ENCODE measurements around the gene CCDC60. TPM values are rescaled to one million over a fixed set of nuclear protein-coding genes. Genes with fewer than 3 reads are reported as not detected.

CCDC60 gene
- total RNA-seq, 1 donor from 2014 or later: not detected

GRCh38 chr12:119448611-119449131 lies 114.1 kb downstream of the CCDC60 start:
- DNase-seq (ENCODE audit: low spot score in 2 of 2): no peak
- no peak for TF ChIP-seq CTCF (IDR thresholded peaks at IDR 0.05)
- Histone ChIP-seq H3K9me3 (no peaks in the 10 kb centered on the region), H3K4me3 (no peak overlapping the region), H3K27ac (no peak overlapping the region), H3K4me1 (no peaks in the 10 kb centered on the region), H3K27me3 (no peaks in the 10 kb centered on the region), H3K36me3 (no peaks in the 10 kb centered on the region)
- intact Hi-C loops (cut with DNase I): no loop called here

- Histone ChIP-seq H3K9me3 (no peaks in the 10 kb centered on the region), H3K4me1 (no peaks in the 10 kb centered on the region), H3K27me3 (no peaks in the 10 kb centered on the region), H3K4me3 (no peak overlapping the region), H3K36me3 (no peaks in the 10 kb centered on the region), H3K27ac (no peak overlapping the region)
- intact Hi-C loops (cut with DNase I): no loop called here
- DNase-seq (ENCODE audit: low spot score in 2 of 2): no peak
- no peak for TF ChIP-seq CTCF (IDR thresholded peaks at IDR 0.05)
Measured at GRCh38 chr12:119450771-119451170, 116.2 kb downstream of the CCDC60 start.

- no peak for TF ChIP-seq CTCF (IDR thresholded peaks at IDR 0.05)
- no peak for DNase-seq (ENCODE audit: low spot score in 2 of 2)
- Histone ChIP-seq H3K9me3 (no peaks in the 10 kb centered on the region), H3K4me3 (no peak overlapping the region), H3K4me1 (no peaks in the 10 kb centered on the region), H3K27me3 (no peaks in the 10 kb centered on the region), H3K27ac (no peak overlapping the region), H3K36me3 (no peaks in the 10 kb centered on the region)
- intact Hi-C loops (cut with DNase I): no loop called here
Measured at GRCh38 chr12:119456824-119457223, 122.3 kb downstream of the CCDC60 start.

GRCh38 chr12:119457271-119457670 lies 122.7 kb downstream of the CCDC60 start:
- DNase-seq (ENCODE audit: low spot score in 2 of 2): no peak
- Histone ChIP-seq H3K4me1 (no peaks in the 10 kb centered on the region), H3K27ac (no peak overlapping the region), H3K4me3 (no peak overlapping the region), H3K36me3 (no peaks in the 10 kb centered on the region), H3K9me3 (no peaks in the 10 kb centered on the region), H3K27me3 (no peaks in the 10 kb centered on the region)
- TF ChIP-seq CTCF (IDR thresholded peaks at IDR 0.05): no peak
- intact Hi-C loops (cut with DNase I): no loop called here

- no peak for TF ChIP-seq CTCF (IDR thresholded peaks at IDR 0.05)
- DNase-seq (ENCODE audit: low spot score in 2 of 2): no peak
- Histone ChIP-seq H3K9me3 (no peaks in the 10 kb centered on the region), H3K4me1 (no peaks in the 10 kb centered on the region), H3K27me3 (no peaks in the 10 kb centered on the region), H3K4me3 (no peak overlapping the region), H3K27ac (no peak overlapping the region), H3K36me3 (no peaks in the 10 kb centered on the region)
- intact Hi-C loops (cut with DNase I): no loop called here
Measured at GRCh38 chr12:119459481-119459880, 125.0 kb downstream of the CCDC60 start.

GRCh38 chr12:119460876-119461275 lies 126.3 kb downstream of the CCDC60 start:
- H3K9me3 ChIP-seq: no peaks in the 10 kb centered on the region
- H3K4me3 ChIP-seq: no peak overlapping the region
- intact Hi-C loops (cut with DNase I): no loop called here
- H3K27ac ChIP-seq: no peak overlapping the region
- no peaks in the 10 kb centered on the region for H3K36me3 ChIP-seq
- DNase-seq (ENCODE audit: low spot score in 2 of 2): no peak
- no peaks in the 10 kb centered on the region for H3K4me1 ChIP-seq
- no peak for TF ChIP-seq CTCF (IDR thresholded peaks at IDR 0.05)
- no peaks in the 10 kb centered on the region for H3K27me3 ChIP-seq

Data from ascending aorta (tissue), 2 donors.